Mononuclear cell (primary cell): ENCODE data around the gene COL9A3. TPM values are rescaled to one million over a fixed set of nuclear protein-coding genes. Genes with fewer than 3 reads are reported as not detected.

ENCODE experiments used
- H3K27me3 ChIP-seq: 2 replicates; pipeline ENCODE4 v1.6.0; 2011; ENCODE audit warnings: low read length, control low read depth; ENCODE audit not compliant: insufficient read depth
- H3K4me1 ChIP-seq: 2 replicates; pipeline ENCODE4 v1.5.1; 2011; ENCODE audit warnings: mild to moderate bottlenecking, low read length, control low read depth; ENCODE audit not compliant: insufficient read depth
- H3K4me3 ChIP-seq: 2 replicates; pipeline ENCODE4 v1.5.1; 2011; ENCODE audit warnings: mild to moderate bottlenecking, low read length, moderate library complexity
- H3K9me3 ChIP-seq: 2 replicates; pipeline ENCODE4 v1.5.1; 2011; ENCODE audit warnings: low read depth, mild to moderate bottlenecking, control low read depth, low read length
- total RNA-seq: library from RNA; depleted of rRNA; stranded (reverse); fragments of >200 nt; gene quantifications from one replicate; pipeline ENCODE4 v1.2.3, GENCODE V29; 2012

The COL9A3 gene
- total RNA-seq, 1 donor: not detected

DNA sequence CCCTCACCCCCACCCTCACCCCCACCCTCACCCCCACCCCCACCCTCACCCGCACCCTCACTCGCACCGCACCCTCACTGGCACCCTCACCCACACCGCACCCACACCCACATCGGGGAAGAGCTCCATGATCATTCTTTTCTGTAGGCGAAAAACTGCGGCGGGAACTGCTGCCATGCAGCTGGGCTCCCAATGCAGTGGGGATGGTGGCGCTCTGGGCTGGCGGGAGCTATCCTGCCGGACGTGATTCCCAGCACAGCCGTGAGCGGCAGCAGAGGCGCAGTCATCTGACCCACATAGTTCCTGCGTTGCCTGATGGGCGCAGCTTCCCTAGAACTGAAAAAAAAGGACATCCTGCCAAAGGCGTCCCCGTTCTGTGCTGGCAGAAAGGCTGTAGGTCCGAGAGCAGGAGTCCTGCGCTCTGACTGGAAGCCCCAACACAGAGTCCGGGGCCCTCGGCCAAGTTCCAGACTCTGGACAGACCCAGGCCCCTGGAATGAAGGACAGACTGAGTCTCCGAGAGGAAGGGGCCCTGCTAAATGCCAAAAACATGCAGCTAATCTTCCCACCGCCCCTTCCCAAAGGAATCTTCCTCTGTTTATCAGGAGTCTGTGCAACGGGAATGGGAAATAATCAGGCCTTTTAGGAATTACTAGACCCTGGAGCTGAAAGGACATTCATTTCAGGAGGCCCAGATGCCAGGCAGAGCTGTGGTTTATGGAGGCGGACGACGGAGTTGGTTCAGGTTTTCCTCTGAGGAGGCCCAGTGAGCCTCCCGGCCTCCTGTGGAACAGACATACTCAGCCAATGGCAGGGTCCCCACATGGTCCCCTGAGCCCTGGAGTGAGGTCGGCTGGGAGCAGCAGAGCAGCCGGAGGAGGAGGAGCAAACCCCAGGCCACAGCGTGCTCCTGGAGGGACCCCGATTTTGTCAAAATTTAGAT lies 58.8 kb downstream of the COL9A3 start:
- H3K9me3 ChIP-seq: no peaks in the 10 kb centered on the region
- H3K4me3 ChIP-seq: no peak overlapping the region
- H3K27me3 ChIP-seq: no peaks in the 10 kb centered on the region
- no peaks in the 10 kb centered on the region for H3K4me1 ChIP-seq

DNA sequence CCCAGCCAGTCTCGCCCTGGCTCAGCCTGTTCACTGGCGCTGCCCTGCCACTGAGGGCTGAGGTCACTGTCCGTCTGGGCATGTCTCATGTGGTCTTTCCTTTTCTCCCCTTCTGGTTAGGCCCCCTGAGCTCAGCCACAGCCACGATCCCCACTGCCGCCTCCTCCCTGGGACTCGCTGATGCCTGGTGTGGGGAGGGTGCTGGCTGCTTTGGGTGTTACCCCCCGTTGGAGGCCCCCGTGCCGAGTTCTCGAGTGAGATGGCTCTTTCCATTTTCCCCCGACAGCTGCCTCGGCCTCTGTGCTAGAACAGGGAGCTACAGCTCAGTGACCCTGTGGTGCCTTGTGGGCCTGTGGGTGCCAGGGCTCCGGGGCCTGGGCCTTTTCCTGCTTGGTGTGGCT lies 59.7 kb downstream of the COL9A3 start:
- Histone ChIP-seq H3K4me3 (no peak overlapping the region), H3K4me1 (no peaks in the 10 kb centered on the region), H3K27me3 (no peaks in the 10 kb centered on the region), H3K9me3 (no peaks in the 10 kb centered on the region)

DNA sequence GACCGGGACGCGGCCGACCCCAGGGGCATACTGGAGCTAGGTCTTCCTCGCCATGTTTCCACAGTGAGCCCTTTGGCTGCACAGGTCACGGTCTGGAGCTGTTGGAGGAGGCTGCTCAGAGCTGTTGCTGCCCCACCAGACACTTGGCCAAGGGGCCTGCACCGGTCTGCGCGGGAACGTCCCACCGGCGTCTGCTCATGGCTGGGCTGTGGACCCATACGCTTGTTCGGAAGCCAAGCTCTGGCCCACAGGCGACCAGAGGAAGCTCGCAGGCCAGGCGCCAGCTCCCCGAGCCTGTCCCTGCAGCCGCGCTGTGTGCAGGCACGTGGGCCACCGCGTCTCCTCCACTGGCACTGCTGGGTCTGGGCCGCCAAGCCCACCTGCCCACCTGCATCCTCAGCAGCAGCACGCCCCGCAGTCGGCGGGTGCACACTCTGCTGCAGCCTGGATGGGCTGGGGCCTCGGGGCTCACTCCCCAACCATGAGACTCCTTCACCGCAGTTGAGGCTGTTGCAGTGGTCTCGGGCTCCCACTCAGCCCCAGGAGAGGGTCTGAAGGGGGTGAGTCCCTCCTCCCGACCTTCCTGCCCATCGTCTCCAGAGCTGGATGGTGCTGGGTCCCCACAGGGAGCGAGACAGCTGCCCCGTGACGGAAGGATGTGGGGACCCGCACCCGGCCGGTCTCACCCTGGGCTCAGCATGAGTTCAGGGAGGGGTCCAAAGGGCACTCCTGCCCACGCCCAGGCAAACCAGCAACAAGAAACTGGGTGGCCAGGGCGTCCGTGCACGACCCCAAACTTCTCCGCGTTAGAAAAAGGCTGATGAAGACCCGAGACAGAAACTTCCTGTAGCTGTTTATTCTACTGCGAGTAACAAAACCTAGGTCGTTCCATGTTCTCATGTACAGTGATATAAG lies 60.3 kb downstream of the COL9A3 start:
- Histone ChIP-seq H3K9me3 (no peaks in the 10 kb centered on the region), H3K4me1 (no peaks in the 10 kb centered on the region), H3K4me3 (no peak overlapping the region), H3K27me3 (no peaks in the 10 kb centered on the region)

DNA sequence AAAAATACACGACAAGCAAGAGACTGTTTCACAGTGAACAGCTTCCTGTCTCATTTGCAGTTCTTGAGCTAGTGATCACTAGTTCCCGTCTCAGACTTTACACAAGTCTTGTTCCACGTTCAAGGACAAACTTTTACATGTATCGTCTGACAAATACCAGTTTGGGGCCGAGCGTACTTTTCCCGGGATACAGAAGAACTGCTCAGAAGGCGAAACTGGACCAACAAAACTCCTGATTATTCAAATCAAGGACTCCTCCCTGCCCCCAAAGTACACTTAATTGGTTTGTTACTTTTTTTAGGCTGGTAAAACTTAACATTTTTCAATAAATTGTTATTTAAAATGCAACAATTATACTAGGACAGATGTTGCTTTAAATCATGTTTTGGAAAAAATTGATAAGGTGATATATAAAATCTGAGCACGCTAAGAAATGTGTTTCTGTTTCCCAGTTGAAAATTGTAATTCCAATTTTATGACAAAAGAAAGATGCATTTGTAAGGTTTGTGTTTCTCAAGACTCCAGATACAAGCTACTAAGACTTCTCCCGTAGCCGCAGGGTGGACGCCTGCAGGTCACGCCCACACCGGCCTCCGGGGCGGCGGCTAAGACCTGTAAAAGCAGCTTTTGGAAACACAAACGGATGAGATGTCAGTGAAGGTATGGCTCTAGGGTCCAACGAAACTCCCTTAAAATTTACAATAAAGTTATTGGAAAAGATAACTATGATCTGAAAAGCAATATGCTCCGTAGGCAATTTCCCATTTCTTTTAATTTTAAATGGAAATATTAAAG lies 61.6 kb downstream of the COL9A3 start:
- Histone ChIP-seq H3K27me3 (no peaks in the 10 kb centered on the region), H3K9me3 (no peaks in the 10 kb centered on the region), H3K4me1 (no peaks in the 10 kb centered on the region), H3K4me3 (no peak overlapping the region)

DNA sequence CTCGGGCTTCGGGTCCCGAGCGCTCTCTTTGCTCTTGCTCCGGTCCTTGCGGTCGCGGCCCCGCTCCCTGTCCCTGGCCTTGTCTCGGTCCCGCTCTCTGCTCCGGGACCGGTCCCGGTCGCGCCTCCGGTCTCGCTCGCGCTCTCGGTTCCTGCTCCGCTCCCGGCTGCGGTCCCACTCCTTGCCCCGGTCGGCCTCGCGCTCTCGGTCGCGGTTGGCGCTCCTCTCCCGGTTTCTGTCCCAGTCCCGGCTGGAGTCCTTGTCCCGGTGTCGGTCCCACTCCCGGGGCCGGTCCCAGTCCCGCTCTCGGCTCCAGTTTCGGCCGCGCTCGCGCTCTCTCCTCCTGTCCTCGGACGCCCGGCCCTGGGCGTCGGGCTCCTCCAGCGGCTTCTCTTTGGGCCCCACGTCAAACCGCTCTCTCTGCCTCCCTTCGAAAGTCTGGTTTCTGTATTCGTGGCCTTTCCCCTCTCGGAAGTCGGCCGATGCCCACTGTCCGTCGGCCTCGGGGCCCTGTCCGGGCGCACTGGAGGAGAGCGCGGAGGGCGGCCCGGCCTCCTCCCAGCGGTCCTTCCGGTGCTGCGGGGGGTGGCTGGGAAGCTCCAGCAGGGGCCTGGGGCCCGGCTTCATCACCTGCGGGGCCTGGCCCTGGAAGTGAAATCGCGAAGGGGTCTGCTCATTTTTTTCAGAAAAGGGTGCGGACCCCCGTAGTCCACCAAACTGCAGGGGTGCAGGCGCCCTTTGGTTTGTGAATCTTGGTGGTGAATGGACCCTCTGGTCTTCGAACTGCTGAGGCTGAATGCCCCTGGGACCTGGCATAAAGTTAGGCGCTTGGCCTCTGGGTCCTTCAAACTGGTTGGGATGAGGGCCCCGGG lies 62.7 kb downstream of the COL9A3 start:
- Histone ChIP-seq H3K27me3 (no peaks in the 10 kb centered on the region), H3K9me3 (no peaks in the 10 kb centered on the region), H3K4me1 (no peaks in the 10 kb centered on the region), H3K4me3 (no peak overlapping the region)

DNA sequence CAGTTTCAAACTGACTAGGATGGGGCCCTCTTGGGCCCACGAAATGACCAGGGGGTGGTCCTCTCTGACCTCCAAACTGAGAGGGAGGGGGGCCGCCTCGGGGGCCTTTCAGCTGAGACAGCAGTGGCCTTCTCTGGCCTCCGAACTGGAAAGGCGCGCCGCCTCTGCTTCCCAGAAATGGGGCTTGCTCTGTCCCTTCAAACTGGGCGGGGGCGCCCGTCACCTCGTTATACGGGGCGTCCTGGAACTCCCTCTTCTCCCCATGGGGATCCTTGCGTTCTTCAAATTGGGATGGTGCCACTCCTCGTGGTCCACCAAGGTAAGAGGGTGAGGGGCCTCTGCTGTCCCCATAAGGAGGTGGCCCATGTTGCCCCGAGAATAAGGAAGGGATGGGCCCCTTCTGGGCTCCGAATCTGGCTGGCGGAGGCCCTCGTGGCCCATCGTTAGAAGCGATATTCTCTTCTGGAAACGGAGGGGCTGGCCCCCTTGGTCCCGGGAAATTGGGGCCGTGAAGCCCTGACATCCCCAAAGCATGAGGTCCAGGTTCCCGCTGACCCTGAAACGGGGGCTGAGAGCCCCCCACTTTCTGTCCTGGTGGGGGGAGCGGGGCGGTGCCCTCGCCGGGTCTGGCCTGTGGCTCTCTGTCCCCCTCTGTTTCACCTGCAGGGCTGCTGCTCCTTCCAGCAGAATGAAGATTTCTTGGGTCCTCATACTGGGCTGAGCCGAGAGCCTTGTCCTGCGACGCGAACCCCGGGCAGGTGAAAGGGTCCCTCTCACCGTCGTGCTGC lies 63.5 kb downstream of the COL9A3 start:
- no peaks in the 10 kb centered on the region for H3K4me1 ChIP-seq
- no peak overlapping the region for H3K4me3 ChIP-seq
- H3K27me3 ChIP-seq: no peaks in the 10 kb centered on the region
- no peaks in the 10 kb centered on the region for H3K9me3 ChIP-seq

DNA sequence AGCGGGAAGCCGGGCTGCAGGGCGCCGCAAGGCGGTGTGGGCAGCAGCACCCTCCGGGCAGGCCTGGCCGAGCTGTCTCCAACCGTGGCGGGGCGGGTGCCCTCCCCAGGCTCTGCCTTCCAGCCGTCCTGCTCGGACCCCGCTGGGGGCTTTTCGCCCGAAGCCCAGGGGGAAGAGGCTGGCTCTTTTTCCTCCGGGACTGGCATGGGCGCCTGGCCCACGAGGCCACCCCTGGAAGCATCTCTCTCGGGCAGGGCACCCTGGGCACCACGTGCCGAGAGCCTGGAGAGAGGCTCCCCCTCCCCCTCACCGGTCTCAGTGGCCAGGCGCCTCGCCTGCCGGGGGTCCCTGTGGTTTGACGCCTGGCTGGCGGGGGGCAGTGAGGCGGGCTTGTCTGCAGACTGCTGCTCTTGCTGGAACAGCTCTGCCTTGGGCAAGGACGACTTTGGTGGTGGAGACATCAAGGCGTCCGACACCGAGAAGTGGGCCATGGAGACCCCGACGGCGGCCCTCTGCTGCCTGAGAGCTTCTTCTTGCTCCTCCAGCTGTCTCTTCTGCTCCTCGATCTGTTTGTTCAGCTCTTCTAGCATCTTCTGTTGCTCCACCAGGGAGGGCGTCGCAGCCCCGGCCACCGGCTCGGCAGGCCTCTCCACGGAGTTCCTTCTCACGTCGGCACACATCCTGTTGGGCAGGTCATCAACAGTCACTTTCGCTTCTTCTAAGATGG lies 64.2 kb downstream of the COL9A3 start:
- no peaks in the 10 kb centered on the region for H3K9me3 ChIP-seq
- no peaks in the 10 kb centered on the region for H3K4me1 ChIP-seq
- H3K27me3 ChIP-seq: no peaks in the 10 kb centered on the region
- H3K4me3 ChIP-seq: no peak overlapping the region

DNA sequence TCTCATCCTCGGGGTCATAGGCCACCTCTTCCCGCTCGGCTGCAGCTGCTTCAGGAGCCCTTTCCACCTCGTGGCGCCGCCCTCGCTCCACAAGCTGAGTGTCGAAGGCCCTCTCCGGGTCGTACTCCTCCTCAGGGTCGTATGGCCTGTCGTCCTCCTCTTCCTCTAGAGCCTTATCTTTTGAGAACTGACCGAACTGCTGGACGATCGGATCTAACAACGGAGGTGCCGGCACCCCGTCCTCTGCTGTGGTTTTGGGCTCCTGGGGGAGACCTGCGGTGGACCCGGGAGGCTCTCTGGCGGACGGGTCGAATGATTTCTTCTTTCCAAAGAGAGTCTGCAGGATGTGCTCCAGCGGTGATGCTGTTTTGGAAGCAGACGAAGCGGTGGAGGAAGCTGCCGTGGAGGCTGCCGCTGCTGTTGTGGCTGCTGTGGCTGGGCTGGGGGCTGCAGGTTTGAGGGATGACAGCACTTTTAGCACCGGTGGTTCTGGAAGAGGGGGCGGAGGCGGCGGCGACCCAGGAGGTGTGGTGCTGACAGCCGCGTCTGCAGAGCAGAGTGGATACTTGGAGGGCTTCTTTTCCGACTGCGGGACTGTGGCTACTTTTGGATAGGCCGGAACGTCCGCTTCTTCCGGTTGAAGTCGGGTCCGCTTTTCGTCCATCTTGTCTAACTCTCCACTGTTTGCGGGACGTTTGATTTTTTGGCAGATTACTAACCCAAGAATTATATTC lies 65.0 kb downstream of the COL9A3 start:
- H3K4me3 ChIP-seq: no peak overlapping the region
- no peaks in the 10 kb centered on the region for H3K9me3 ChIP-seq
- no peaks in the 10 kb centered on the region for H3K27me3 ChIP-seq
- no peaks in the 10 kb centered on the region for H3K4me1 ChIP-seq

DNA sequence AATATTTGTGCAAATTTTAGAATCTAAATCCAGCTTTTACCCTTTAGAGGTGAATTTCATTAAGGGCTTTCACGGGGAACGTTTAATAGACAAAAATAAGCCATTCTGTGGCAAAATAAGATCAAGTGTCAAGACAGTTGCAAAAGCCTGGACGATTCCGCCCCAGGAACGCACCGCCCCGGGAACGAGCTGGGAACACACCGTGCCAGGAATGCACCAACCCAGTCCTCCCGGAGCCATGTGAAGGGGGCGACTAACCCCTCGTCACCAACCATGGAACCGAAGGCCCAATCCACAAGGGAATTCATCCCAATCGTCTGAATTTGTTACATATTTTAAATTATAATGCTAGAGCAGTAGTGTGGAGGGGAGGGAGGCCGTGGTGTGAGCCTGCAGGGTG lies 65.6 kb downstream of the COL9A3 start:
- Histone ChIP-seq H3K4me3 (no peak overlapping the region), H3K9me3 (no peaks in the 10 kb centered on the region), H3K27me3 (no peaks in the 10 kb centered on the region), H3K4me1 (no peaks in the 10 kb centered on the region)

DNA sequence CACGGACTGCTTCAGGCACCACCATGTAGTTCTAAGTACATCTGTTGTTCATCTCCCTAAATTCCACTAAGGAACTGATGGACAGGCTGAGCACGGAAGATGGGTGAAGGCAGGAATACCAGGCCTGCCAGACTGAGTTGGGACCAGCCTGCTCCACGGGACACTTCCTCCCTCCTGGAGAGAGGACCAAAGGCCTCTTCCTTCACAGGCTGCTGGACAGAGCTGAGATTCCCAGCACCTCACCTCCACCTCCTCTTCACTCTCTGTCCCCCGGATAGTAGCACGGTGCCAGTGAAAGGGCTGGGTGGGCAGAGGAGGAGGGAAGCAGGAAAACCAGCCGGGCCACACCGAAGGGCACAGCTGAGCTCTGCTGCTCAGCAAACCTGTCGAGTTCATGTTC lies 67.7 kb downstream of the COL9A3 start:
- Histone ChIP-seq H3K4me1 (no peaks in the 10 kb centered on the region), H3K27me3 (no peaks in the 10 kb centered on the region), H3K4me3 (no peak overlapping the region), H3K9me3 (no peaks in the 10 kb centered on the region)

DNA sequence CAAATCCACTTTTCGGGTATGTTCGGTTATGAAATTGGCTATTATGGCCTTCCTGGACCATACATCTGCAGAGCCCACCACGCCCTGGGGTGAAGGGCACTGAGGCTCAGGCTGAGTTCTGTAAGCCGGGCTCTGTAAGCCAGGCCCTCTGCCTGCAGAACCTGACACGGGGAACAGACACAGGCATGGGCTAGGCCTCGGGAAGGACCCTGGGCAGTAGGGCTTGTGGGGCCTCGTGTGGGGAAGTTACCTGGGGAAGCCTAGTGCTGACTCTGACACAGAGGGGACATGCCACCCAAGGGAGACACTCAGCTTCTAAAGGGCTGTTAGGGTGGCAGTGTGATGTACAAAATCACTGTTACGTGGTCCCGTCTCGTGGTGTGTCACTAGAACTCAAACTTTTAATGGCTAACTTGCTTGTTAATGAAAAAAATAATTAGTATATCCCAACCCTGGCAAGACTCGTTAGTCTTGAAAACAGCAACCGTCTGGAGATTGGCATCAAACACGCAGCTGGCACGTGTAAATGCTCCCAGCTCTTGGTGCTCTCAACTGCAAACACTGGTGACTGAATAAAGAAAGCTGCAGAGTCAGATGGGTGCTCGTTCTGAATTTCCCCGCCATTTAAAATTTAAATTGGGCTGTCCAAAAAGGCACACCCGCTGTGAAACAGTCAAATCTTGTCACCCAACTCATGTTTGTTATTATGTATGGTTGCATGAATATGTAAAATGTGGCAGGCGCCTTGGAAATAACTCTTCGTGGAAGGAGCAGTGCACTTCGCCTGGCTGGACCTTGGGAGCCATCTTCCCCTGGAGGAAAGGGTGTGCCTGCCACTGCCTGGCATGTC lies 68.4 kb downstream of the COL9A3 start:
- H3K9me3 ChIP-seq: no peaks in the 10 kb centered on the region
- no peak overlapping the region for H3K4me3 ChIP-seq
- no peaks in the 10 kb centered on the region for H3K4me1 ChIP-seq
- H3K27me3 ChIP-seq: no peaks in the 10 kb centered on the region
